ENCODE results near the gene NOXA1.

The NOXA1 gene

DNA sequence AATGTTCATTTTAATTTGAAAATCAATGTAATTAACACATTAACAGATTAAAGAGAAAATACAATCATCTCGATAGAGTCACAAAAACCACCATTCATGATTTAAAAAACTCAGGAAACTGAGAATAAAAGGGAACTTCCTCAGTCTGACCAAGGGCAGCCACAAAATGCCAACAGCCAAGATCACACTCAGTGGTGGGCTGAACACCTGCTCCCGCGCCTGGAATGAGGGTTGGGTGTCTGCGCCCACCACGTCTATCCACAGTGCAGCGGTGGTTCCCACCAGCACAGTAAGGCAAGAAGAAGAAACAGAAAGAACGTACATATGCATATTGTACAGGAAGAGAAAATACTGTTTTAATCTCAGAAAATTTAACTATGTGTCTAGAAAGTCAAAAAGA is 47.6 kb downstream of the NOXA1 start:
- DNase-seq = no peak

DNA sequence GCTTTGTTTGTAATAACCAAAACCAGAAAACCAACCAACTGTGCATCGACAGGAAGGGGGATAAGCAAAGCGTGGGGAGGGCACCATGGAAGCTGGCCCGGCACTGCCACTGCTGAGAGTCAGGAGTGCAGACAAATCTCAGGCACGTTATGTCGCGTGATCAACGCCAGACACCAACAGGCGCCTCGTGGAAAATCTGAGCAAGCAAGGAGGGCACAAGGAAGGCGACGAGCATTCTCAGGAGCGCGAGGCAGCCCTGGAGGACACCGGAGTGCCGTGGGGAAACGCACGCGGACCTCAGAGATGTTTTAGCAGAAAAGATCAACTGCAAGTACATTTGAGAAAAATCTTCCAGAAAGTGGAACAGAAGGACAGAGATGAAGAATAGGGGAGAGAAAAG is 51.1 kb downstream of the NOXA1 start:
- DNase-seq = no peak

DNA sequence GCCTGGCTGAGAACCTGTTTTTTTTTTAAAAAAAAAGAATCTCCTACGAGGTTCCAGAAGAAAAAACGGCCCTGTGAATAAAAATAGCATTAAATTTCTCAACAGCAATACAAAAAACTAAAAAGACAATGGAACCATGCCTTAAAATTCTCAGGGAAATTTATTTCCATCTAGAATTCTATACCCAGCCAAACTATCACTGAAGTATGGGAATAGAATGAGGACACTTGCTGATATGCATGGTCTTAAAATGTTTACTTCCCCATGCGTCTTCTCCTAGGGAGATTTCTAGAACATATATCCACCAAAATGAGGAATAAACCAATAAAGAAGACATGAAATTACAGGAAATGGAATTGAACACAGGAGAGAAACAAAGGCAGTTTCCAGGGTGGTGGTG is 52.5 kb downstream of the NOXA1 start:
- no peak for DNase-seq

DNA sequence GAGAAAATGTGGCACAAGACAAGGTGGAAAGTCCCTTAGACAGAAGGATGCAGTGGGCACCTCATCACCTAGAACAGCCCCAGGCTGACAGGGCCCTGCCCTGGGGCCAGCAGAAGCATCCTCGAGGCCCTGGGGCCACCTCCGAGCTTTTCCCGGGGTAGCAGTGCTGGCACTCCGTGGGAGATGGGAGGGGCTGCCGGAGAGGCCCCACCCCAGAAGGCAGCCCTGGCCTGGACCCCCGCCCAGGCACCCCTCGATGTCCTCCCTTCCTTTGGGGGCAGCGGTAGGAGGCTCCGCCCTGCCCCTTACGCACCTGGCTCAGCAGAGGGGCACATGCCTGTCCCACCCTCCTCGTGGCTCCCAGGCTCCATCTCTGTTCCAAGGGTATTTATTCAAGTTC is 53.7 kb downstream of the NOXA1 start:
- no peak for DNase-seq

DNA sequence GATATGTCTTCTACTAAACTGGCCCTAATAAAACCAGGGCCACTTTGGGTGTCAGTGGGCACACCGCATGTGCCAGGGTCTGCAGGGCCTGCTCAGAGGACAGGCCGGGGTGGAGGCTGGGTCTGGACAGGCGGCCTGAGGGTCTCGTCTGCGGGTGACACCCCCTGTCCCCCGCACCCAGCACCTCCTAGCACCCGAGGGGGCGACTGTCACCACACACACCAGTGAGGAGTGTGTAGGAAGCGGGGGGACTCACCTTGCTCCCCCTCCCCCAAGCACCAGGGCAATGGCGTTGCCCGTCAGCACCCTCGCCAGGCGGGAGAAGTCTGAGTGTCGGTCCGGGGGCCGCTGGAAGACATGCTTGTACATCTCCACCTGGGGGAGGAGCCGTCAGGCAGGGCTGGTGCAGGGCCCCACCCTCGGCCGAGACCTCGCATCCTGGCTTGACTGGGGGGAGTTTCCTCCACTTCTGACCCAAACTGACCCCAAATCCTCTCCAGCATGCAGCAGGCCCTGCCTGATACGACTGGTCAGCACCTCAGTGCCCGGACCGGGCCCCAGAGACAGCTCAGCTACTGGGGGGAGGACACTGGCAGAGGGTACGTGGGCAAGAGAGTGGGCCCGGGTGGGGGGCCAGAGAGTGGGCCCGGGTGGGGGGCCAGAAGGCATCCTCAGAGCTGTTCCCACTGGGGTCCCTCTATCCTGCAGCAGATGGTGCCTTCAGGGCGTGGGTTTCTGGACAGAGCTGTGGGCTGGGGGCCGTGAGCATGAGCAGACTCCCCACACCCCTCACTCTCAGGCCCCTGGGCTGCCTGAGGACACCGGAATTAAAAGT is 54.8 kb downstream of the NOXA1 start:
- DNase-seq = no peak

DNA sequence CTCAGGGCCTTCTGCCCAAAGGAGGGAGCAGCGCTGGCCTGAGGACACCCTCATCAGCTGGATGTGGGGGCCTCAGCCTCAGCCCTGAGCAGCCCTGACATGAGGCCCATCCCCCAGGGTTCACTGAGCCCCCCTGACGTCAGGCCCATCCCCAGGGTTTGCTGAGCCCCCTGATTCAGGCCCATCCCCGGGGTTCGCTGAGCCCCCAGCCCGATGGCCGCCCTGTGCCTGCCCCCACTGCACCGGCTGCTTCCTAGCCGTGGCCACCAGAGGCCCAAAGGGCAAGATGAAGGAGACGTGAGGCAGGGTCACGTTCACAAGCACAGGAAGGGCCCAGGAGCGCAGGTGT is 55.4 kb downstream of the NOXA1 start:
- no peak for DNase-seq

DNA sequence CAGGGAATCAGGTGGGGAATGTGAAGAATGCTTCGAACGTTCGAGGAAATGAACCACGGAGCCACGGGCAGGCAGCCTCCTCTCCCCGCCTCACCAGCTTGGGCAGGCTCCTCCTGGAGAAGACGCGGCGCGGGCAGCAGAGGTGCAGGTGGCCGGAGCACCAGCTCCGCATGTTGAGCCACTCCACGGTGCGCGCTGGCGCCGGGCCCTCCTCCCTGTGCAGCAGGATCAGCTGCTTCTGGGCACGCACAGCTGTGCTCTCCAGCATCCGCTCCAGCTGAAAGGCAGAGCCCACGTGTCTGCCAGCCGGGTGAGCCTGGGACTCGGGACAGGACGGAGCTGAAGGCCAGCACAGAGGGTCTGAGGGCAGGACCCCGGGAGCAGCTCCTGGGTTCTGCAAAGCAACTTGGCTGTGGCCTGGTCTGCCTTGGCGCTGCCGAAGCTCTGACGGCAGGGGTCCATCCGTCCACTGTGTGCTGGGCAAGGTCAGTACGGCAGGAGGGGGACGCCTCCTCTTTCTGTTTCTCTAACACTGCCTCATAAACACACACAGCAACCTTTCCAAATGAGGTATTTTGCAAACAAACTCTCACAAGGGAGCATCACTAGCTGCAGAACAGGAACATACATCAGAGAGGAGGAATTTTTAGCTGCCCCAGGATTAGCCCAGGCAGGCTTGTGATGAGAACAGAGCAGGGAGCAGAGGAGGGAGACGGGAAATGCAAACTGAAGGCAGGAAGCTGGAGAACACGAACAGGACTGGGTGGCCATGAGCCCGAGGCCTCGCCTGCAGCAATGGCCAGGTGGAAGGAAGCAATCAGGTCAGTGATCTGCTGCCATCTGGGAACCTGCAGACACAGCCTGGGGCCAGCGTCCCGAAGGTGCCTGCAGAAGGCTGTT is 56.0 kb downstream of the NOXA1 start:
- DNase-seq = no peak

DNA sequence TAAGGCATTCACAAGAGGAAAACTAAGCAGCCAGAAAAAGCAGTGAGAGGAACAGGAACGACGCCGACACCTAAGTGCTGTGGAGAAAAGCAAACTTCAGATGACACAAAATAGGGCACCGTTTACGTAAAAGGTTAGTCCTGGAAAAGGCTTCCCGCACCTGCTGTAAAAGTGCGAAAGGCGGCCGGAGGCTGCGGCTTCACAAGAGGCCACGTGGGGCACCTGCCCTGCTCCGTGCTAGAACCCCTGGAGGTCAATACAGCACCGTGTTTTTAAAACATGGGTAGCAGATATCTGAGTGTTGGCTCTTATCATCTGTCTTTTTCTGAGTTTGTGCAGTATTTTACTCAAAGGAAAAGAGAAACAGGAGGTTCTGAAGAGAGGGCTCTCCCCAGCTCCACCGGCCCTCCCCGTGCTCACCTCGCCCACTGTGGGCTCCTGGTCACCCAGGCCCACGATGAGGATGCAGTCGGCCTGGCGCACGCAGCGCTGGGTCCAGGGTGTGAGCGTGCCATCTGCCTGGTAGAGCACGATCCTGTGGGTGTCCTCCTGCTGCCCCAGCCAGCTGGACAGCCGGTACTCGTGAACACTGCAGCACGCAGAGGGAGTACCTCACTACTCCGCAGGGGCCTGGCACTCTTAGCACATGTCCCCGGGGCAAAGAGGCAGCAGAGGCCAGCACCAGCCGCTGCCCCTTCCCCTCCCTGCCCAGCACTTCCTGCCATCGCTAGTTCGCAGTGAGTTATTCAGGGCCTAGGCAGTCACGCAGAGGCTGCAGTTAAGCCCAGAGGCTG is 56.9 kb downstream of the NOXA1 start:
- no peak for DNase-seq

DNA sequence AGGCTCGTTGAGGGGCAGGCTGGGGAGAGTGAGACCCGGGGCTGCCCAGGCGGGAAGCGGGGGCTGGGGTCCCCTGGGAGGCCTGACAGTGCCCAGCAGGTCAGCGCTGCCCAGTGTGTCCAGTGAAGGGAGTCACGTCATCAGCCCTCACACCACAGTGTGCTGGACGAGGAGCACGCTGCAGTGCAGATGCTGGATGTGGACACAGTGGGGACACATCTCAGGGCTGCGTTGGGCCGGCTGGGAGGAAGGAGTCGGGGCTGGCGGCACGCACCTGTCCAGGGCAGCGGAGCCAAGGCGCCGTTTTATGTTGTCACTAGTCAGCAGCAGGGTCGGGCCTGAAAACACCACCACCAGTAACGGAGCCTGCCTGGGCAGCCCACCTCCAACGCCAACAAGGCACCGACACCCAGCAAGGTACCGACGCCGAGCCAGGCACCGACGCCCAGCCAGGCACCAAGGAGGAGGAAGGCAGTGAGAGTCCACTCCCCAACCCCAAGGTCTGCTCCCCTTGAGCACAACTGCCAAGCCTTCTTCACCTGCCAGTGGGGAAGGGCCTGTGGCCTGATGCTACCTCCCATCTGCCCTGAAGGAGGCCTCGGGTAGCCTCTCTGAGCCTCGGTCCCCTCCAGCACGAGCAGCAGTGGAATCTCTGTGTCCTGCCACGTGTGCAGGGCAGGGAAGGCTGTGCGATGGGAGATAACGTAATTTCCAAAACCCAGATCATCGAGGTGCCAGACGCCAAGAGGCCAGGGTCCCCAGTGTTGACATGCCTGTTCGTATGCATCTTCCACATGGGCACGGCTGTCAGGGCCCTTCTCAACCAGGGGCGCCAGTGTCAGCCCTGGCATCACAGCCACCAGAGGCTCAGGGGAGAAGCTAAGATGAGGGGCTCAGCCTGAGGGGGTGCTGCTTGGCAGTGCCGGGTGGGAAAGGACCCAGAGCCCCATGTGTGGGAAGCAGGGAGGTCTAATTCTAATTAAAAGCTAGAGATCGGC is 57.8 kb downstream of the NOXA1 start:
- no peak for DNase-seq

DNA sequence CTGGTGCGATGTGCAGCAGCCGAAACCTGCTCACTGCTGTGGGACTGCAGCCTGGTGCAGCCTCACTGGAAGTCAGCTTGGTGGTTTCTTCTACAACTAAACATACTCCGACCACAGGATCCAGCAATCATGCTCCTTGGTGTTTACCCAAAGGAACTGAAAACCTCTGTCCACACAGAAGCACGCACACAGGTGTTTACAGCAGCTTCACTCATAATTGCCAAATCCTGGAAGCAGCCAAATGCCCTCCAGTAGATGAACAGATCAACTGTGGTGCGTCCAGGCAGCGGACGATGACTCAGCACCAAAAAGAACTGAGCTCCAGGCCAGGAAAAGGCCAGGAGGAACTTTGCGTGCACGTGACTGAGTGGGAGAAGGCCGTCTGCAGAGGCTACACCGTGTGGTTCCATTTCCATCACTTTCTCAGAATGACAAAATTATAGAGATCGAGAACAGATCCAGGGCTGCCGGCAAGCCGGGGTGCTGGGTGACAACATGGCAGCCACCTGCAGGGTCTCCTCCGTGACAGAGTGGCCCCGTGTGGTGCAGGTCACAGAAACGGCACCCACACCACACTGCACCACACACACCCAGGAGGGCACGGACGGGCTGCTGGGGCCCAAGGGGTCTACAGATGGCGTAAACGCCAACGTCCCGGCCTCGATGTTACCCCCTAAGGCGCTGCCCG is 59.0 kb downstream of the NOXA1 start:
- no peak for DNase-seq
